NCI-H345 treated with DMSO at 0.1 percent for 48 hours (cell line): ENCODE results near the gene LSM5.
"Not testable (repeated sequence)": the region's sequence is repeated elsewhere in the genome, so short reads cannot be mapped to it uniquely, and the experiment has no call there.

Experiments used
- DNase-seq: peaks from one replicate; lab custom pipeline; 2025; ENCODE audit not compliant: unreplicated experiment; lab: John Stamatoyannopoulos, UW

LSM5 gene

GRCh38 chr7:32506266-32507054, 16.3 kb upstream of the LSM5 start:
- no peak for DNase-seq

GRCh38 chr7:32502728-32503127, 12.5 kb upstream of the LSM5 start:
- DNase-seq, result no peak

GRCh38 chr7:32501522-32501921, 11.3 kb upstream of the LSM5 start:
- DNase-seq, result no peak

- no peak for DNase-seq
Measured at GRCh38 chr7:32500922-32501341, 10.8 kb upstream of the LSM5 start.

GRCh38 chr7:32500216-32500615, 10.0 kb upstream of the LSM5 start:
- DNase-seq, result not testable (repeated sequence)

GRCh38 chr7:32499755-32500154, 9.6 kb upstream of the LSM5 start:
- not testable (repeated sequence) for DNase-seq

GRCh38 chr7:32496052-32496813, 6.1 kb upstream of the LSM5 start:
- no peak for DNase-seq

- DNase-seq, result peak; percentile 81
Measured at GRCh38 chr7:32495298-32496051, 5.3 kb upstream of the LSM5 start, which contains the start of gene AVL9. Gene AVL9 (plus strand): TSS chr7:32495489. CDS start chr7:32495710, 221 bp downstream.

- DNase-seq, result no peak
Measured at GRCh38 chr7:32494946-32495297, 4.7 kb upstream of the LSM5 start.

GRCh38 chr7:32489788-32490126, 423 bp downstream of the LSM5 start:
- no peak for DNase-seq

GRCh38 chr7:32481921-32482320, 8.3 kb downstream of the LSM5 start:
- no peak for DNase-seq

- DNase-seq, result no peak
Measured at GRCh38 chr7:32481176-32481575, 9.0 kb downstream of the LSM5 start.

GRCh38 chr7:32479574-32480200, 10.5 kb downstream of the LSM5 start:
- peak; percentile 8 for DNase-seq

GRCh38 chr7:32477649-32477980, 12.6 kb downstream of the LSM5 start:
- no peak for DNase-seq

- no peak for DNase-seq
Measured at GRCh38 chr7:32476816-32477648, 13.1 kb downstream of the LSM5 start.

- no peak for DNase-seq
Measured at GRCh38 chr7:32474008-32474407, 16.2 kb downstream of the LSM5 start.

GRCh38 chr7:32472015-32472414, 18.2 kb downstream of the LSM5 start:
- no peak for DNase-seq

GRCh38 chr7:32470871-32471270, 19.3 kb downstream of the LSM5 start:
- DNase-seq, result no peak

- DNase-seq, result not testable (repeated sequence)
Measured at GRCh38 chr7:32470004-32470403, 20.2 kb downstream of the LSM5 start.

- DNase-seq, result not testable (repeated sequence)
Measured at GRCh38 chr7:32464641-32465416, 25.4 kb downstream of the LSM5 start.
